Measurements from ENCODE around the gene SERPINE2. TPM values are rescaled to one million over a fixed set of nuclear protein-coding genes. Genes with fewer than 3 reads are reported as not detected.

The SERPINE2 gene
- total RNA-seq, 1 donor from 2014 or later = 61.3 TPM

DNA sequence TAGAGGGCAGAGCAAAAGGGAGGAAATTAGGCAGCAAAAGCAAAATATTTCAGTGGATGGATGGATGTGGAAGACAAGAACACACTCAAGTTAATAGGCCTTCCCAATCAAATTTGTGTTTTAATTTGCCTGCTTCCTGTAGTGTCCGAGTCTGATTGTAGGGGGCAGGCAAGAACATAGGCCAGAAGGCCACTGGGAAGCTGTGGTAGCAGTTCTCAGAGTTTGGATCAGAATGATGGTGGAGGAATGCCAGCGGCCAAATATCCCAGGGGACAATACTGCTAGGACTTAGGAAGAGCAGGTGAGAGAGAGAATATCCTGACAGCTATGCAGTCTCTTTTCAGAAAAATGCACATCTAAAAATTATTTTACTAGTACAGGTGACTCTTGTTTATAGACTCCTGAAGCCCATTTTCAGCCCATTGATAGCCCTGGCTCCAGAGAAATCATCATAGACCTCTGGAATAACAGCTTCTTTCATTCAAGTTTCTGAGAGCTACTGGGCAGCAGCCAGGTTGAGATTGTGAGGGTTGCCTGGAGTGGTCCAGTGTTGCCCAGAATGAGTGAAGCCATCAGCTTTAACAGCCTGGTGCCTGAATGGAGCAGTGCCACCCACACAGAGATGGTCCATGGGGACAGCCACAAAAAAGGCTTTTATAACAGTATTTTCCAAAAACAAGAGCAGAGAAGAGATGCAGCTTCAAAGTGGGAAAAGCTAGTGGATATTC, 19.1 kb upstream of the SERPINE2 start:
- DNase-seq (ENCODE audit: low spot score) = no peak
- intact Hi-C loops (cut with DNase I) = loop anchor here (5.0 kb wide), 1 partner anchor 1776 kb away; no protein-coding TSS in a partner anchor
- ATAC-seq = no peak

DNA sequence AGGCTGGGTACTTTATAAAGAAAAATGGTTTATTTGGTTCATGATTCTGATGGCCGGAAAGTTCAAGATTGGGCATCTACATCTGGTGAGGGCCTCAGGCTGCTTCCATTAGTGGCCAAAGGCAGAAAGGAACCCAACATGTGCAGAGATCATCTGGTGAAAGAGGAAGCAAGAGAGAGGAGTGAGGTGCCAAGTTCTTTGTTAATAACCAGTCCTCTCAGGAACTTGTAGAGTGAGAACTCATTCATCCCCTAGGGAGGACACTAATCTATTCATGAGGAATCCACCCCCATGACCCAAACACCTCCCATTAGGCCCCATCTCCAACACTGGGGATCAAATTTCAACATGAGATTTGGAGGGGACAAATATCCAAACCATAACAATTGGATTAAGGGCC, 17.8 kb upstream of the SERPINE2 start:
- no peak for DNase-seq (ENCODE audit: low spot score)
- ATAC-seq = no peak
- intact Hi-C loops (cut with DNase I) = loop anchor here (5.0 kb wide), 1 partner anchor 1775 kb away; no protein-coding TSS in a partner anchor

DNA sequence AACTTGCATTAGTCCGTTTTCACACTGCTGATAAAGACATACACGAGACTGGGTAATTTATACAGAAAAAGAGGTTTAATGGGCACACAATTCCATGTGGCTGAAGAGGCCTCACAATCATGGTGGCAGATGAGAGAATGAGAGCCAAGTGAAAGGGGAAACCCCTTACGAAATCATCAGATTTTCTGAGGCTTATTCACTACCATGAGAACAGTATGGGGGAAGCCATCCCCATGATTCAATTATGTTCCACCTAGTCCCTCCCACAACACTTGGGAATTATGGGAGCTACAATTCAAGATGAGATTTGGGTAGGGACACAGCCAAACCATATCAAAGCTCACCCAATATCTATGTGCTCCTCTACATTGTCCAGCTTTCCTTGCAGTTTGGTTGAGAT, 16.0 kb upstream of the SERPINE2 start:
- intact Hi-C loops (cut with DNase I) = loop anchor here (5.0 kb wide), 1 partner anchor 1773 kb away; no protein-coding TSS in a partner anchor
- ATAC-seq (no peak), DNase-seq (ENCODE audit: low spot score) (no peak)

DNA sequence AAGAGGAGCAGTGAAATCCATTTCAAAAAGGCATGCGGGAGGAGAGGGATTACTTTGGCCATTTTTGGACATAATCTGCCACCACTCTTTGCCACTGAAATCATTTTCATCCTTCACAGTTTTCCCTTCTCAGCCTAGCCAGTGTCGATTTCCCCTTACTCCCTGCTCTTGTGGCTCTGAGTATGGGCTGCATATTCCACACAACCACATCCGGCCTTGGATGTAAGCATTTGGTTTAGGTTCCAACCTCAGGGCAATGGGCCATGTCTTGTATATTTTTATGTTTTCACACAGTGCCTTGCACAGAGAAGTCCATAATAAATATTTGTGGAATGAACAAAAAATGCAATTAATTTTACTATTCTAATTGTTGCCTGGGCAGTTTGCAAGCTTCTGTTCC, 7.7 kb upstream of the SERPINE2 start:
- intact Hi-C loops (cut with DNase I) = no loop called here
- DNase-seq (ENCODE audit: low spot score) = no peak
- no peak for ATAC-seq

DNA sequence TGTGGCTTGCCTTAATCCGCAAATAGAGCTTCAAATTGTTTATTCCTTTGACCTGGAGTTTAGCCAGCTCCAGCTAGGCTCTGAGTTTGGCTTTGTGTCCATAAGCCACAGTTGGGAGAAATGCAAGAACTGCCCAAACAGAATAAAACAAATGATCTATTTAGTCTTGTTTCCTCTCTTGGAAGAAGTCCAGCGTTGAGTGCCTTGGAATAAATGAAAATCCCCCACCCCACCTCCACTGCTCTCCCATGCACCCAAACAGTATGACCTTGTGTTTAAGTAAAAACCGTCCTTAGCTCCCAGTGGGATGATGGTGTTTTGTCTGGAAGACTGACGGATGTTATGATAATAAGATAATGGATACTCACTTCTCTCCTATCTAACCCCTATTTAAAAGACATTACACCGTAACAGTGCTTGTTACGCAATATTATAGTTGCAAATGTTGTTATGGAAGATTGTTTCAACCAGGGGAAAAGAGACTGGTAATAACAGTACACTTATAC, 3.2 kb upstream of the SERPINE2 start:
- no peak for DNase-seq (ENCODE audit: low spot score)
- ATAC-seq = peak; percentile 71

DNA sequence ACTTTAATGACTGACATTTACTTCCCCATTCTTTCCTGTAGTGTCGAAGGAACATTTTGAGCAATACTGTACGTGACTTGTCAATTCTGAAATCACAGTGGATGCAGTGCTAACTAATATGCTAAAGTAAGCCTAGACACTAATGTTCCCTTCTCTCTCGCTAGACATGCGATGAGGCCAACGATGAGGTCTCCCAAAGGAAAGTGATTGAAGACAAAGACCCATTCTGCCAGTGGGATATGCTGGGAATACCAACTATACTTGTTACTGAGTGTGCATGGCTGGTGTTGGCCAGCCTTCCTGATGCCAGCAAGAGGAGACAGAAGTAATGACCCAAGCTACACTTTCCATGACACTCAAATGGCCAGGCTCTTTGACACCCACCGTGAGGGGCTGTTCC, 2.5 kb upstream of the SERPINE2 start:
- DNase-seq (ENCODE audit: low spot score) = no peak
- no peak for ATAC-seq
- intact Hi-C loops (cut with DNase I) = no loop called here

More for the DNA sequence above, 3.2 kb upstream of the SERPINE2 start:
- intact Hi-C loops (cut with DNase I) = no loop called here

DNA sequence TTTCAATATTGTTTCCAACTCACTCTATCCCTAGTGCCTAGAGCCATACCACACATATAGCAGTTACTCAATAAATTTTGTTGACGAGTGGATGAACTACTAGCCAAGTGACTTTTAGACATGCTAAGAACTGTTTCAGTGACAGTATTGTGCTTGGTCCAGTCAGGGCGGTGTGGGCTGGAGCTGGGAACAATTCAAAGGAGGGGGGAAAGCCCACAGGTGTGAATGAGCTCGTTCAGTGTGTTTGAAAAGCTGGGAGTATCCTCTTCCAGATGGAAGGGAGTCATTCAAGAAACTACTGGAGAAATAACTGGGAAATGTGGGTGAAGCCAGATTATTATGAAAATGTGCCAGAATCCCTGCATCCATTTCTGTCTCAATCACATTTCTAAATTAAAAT, 1.7 kb upstream of the SERPINE2 start:
- ATAC-seq = no peak
- no peak for DNase-seq (ENCODE audit: low spot score)
- intact Hi-C loops (cut with DNase I) = no loop called here

DNA sequence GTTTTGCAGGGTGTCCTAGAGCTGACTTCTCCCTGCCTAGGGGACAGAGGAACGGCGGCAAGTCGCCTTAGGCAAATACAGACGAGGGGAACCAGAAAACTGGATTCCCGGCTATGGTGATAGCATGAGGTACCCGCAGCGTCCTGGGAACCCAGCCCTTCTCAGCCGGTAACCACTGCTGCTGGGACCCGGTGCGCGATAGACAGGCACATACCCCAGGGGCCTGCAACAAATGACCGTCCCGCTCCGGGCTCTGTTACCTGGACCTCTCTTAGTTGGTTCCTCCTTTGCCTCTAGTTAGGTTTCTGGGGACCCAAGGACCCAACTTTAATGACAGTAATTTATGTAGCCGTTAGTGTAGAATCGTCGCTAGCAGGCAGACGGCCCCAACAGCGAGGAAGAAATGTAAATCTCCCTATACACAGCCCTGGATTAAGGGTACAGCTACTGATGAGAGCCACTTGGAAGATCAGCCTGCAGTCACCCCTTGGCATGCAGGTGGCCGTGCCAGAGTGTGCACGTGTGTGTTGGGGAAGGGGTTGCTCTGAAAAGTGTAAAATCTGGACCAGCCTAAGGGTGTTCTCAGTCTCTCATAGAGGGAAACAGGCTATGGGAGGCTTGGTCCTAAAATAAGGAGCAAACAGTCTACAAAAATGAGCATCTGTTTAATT, 819 bp upstream of the SERPINE2 start:
- ATAC-seq (peak; percentile 42), DNase-seq (ENCODE audit: low spot score) (peak; percentile 61)
- intact Hi-C loops (cut with DNase I) = no loop called here

DNA sequence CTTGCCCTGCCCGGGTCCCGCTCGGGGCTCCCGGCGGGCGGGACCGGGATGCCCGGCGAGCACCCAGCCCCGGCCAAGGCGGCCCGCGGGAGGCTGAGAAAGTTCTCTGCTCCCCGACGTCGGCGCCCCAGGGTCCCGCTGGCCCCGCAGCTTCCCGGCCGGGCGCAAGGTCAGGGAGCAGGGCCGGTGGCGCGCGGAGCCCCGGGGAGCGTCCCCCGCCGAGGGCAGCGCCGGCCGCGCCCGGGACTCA, 331 bp downstream of the SERPINE2 start:
- DNase-seq (ENCODE audit: low spot score) = no peak
- intact Hi-C loops (cut with DNase I) = no loop called here
- no peak for ATAC-seq

DNA sequence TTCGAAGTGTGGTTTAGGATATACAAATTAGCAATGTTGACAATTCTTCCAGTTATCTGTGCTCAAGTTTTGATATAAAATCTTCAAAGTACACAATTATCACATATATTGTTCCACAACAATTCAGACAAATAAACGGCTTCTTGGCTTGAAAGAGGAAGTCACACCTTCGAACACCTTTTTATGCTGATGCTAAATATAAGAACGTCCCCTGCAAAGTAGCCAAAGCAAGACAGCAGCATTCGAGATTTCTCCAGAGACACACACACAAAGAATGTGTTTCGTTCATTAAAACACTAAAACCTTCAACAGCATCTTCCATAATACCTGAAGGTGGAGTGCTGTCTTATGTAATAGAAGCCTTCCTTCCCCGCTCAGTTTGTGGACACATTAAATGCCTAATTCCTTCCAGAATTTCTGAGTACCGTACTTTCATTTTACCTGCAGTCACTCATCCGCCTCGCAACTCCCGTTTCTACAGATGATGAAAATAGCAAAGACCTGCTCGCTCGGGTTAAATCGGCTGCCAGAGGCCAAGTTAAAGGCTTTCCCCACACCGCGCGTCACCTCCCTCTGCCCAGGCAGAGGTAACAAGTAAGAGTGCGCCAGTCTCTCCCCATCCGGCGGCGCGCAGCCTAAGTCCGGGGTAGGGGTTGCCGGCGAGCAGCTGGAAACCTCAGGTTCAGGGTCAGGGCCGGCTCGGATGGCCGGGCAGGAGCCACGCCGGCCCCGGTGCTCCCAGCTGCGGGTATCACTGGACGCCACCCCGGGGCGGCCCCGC, 847 bp downstream of the SERPINE2 start:
- DNase-seq (ENCODE audit: low spot score) (peak; percentile 65), ATAC-seq (peak; percentile 31)
- intact Hi-C loops (cut with DNase I) = no loop called here

DNA sequence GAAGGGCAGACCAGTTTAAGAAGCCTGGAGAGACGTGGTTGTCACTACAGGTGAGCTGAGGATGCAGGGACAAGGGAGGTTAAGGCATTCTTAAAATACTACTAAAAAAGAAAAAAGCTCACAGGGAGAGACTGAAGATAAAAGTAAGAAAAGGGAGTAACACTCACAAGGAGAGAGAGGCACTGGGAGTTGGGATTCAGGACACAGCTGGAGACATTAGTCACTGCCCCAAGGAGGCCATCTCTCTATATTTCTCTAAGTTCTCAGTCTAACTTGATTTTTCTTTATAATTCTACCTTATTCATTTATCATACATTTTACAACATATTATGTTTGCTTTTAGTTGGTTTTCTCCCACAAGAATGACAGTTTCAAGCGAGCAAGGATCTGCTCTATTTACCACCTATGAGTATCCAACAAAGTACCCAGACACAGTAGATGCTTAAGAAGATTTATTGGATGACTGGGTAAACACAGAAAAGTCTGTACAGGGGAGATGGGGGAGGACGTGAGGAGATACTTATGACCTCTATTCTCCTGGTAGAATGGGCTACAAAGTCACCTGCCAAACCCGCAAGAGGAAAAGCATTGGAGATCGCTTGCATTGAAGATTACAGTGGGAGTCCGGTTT, 2.2 kb downstream of the SERPINE2 start:
- intact Hi-C loops (cut with DNase I) = no loop called here
- ATAC-seq = no peak

DNA sequence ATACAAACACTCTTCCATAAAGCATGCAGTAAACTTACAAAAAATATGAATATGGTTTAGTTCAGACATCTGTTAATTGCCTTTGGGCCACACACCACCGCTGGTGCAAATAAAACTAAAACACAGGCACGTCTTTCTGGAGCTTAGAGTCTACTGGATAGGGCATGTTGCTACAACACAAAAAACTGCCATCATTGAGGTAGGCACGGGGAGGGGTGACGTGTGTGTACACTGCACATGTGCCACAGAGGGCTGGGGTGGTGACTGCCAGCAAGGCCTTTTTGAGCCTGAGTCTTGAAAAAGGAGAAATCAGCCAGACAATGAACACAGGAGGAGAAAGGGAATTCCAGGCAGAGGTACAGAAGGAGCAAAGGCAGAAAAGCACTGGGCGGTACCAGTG, 5.1 kb downstream of the SERPINE2 start:
- no peak for DNase-seq (ENCODE audit: low spot score)
- ATAC-seq = no peak
- intact Hi-C loops (cut with DNase I) = no loop called here

More for the DNA sequence above, 2.2 kb downstream of the SERPINE2 start:
- no peak for DNase-seq (ENCODE audit: low spot score)

DNA sequence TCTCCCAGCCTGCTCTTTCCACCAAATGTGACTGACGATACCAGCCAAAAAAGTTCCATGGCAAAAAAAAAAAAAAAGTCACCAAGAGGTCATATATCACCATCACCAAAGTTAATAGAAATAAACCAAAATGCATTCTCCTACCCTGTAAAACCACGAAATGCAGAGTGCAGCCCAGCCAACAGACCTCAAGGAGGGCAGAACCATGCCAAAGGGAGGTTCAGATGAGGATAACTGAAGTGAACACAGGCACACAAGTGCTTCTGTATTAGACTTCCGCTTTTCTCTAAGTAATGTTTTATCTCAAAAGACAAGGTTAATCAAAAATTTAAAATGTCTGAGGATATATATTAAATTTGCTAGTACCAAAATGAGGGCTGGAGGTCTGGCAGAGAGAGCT, 5.5 kb downstream of the SERPINE2 start:
- intact Hi-C loops (cut with DNase I) = no loop called here
- no peak for DNase-seq (ENCODE audit: low spot score)
- no peak for ATAC-seq

DNA sequence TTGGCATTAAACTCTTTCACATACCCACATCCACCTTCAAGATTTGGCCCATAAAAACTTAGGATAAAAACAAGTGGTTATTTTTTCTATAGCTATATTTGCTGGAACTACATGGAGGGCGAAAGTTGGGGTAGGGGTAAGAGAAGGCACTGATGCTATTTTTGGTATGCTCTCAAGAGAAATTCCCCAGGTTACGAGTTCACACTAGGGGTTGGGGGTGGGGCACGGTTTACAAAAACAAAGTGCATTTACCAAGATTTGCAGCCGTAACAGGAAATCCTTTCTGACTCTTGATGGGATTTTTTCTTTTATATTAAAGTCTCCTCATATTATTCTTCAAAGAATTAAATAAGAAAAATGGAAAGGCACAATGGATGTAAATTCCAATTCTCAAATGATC, 6.8 kb downstream of the SERPINE2 start:
- intact Hi-C loops (cut with DNase I) = no loop called here

DNA sequence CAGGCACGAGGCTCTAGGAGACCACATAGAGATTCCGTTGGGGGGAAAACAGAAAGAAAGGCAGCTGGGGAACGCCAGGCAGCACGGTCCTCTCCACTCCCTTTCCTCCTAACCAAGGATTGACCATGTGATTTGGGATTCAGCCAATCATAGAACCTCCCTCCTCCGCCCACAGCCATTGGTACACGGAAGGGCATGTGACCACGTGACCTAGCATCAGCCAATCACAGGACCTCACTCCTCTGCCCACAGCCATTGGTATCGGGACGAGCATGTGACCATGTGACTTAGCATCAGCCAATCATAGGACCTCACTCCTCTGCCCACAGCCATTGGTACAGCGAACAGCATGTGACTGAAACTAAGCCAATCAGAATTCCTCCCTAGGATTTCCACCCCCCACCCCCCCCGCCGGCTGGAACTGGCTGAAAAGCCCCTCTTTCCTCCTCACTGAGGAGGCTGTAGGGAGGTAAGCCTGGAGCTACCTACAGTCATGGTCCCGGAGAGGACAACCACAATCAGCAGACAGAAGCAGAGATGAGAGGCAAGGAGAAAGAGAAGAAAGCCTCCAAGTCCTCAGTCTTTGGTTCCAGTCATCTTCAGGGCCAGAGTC, 7.6 kb downstream of the SERPINE2 start:
- intact Hi-C loops (cut with DNase I) = no loop called here
- DNase-seq (ENCODE audit: low spot score) = no peak
- no peak for ATAC-seq

More for the DNA sequence above, 6.8 kb downstream of the SERPINE2 start:
- DNase-seq (ENCODE audit: low spot score) (no peak), ATAC-seq (no peak)

DNA sequence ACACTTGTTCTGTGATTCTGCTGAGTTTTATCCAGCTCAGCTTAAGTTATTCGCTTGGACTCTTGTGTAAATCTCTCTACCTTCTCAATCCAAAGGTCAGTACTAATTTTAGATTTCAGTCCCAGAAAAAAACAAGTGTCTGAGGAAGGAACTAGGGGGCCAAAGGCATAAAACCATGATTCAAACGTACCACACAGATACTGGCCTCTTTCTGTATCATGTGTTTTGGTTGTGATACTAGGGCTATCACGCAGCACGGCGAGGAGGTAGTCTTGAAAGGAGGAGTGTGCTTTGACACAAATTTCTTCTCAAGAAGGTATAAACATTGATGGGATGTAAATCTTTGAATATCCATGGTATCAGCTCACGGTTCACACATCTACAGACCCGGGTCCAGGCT, 8.3 kb downstream of the SERPINE2 start:
- ATAC-seq = no peak
- intact Hi-C loops (cut with DNase I) = no loop called here
- DNase-seq (ENCODE audit: low spot score) = no peak

DNA sequence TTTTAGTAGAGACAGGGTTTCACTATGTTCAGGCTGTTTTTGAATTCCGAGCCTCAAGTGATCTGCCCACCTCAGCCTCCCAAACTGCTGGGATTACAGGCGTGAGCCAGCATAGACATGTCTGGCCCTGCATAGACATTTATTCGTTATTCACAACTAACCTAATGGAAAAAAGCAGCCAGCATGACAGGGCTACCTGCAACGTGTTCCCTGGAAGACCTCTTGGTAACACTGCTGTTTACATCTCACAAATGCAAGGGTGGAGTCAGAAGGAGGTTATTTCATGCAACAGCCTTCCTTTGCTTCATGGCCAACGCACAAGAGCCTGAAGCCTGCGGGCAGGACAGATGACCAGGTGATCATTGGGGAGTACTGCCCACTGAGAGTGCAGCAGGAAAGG, 9.2 kb downstream of the SERPINE2 start:
- DNase-seq (ENCODE audit: low spot score) (no peak), ATAC-seq (no peak)
- intact Hi-C loops (cut with DNase I) = no loop called here

DNA sequence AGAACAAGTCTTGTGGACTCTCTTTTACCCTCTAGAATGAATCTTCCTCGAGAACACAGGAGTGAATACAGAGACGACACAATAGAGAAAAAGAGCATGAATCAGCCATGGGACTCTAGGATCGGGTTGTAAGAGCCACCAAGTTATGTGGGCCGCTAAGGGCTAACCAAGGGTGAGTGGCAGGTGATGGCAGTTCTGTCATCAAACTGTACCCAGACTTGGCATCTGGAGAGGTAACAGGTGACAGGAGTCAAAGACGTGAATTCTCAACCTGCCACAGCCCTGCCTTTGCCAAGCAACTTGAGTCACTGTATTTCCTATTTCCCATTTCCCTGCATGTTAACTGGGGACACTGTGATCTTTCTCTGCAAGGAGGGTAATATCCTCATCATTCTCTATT, 11.2 kb downstream of the SERPINE2 start:
- DNase-seq (ENCODE audit: low spot score) = no peak
- intact Hi-C loops (cut with DNase I) = no loop called here
- no peak for ATAC-seq

DNA sequence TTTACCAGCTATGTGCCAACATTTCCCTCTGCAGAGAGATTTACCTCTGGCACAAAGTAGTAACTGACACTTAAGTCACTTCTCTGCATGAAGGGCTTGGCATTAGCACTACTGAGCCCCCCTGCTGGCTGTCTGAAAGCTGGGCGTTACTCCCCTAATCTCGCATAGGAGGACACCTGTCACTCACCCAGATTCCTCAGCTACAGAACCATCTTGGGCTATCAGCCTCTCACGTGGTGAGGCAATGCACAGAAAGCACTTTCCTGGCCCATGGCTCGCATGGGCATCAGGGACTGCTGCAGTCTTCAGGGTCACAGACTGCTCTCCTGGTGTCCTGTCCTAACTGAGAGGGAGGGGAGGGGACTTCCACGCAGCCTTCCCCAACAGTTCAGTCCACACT, 12.0 kb downstream of the SERPINE2 start:
- DNase-seq (ENCODE audit: low spot score) (no peak), ATAC-seq (no peak)
- intact Hi-C loops (cut with DNase I) = no loop called here

Data from sciatic nerve (tissue), 2 donors.